Neural cell (in vitro differentiated cells): Measurements from ENCODE around the gene DLG2. TPM values are rescaled to one million over a fixed set of nuclear protein-coding genes. Genes with fewer than 3 reads are reported as not detected.

Experiments
- H2AFZ ChIP-seq: fragments of 200-600, 300-800 bp; sonication (generic), shearing (Covaris generic); 2 replicates; pipeline ENCODE4 v1.6.0; 2014; ENCODE audit warnings: low read depth, mild to moderate bottlenecking, antibody characterized with exemption, low read length, moderate library complexity
- H3F3A ChIP-seq: fragments of 200-600 bp; shearing (Covaris generic); 2 replicates; pipeline ENCODE4 v1.6.1; 2016; ENCODE audit warnings: mild to moderate bottlenecking, moderate library complexity, mixed read lengths, antibody characterized with exemption, low read length; ENCODE audit not compliant: insufficient read depth, poor library complexity, severe bottlenecking
- H3K27ac ChIP-seq: fragments of 200-600, 300-800 bp; sonication (generic), shearing (Covaris generic); 2 replicates; pipeline ENCODE4 v1.5.1; 2014; ENCODE audit warnings: mild to moderate bottlenecking, low read length, moderate library complexity
- H3K27me3 ChIP-seq: fragments of 300-800, 200-600 bp; sonication (generic), shearing (Covaris generic); 2 replicates; pipeline ENCODE4 v1.6.0; 2014; ENCODE audit warnings: mild to moderate bottlenecking, low read depth, low read length, moderate library complexity; ENCODE audit not compliant: insufficient read depth
- H3K36me3 ChIP-seq: fragments of 300-800, 200-600 bp; sonication (generic), shearing (Covaris generic); 2 replicates; pipeline ENCODE4 v1.5.1; 2014; ENCODE audit warnings: mild to moderate bottlenecking, antibody characterized with exemption, low read length, moderate library complexity; ENCODE audit not compliant: insufficient read depth
- H3K4me2 ChIP-seq: fragments of 300-800, 200-600 bp; sonication (generic), shearing (Covaris generic); 2 replicates; pipeline ENCODE4 v1.6.0; 2014; ENCODE audit warnings: mild to moderate bottlenecking, low read length
- H3K4me3 ChIP-seq: fragments of 300-800, 200-600 bp; sonication (generic), shearing (Covaris generic); 2 replicates; pipeline ENCODE4 v1.5.1; 2014; ENCODE audit warnings: mild to moderate bottlenecking, low read length, moderate library complexity
- H3K79me2 ChIP-seq: fragments of 200-600 bp; shearing (Covaris generic); replicated peaks from 2 replicates; pipeline ENCODE4 v1.6.0; 2014; ENCODE audit warnings: mild to moderate bottlenecking, low read length, moderate library complexity; ENCODE audit not compliant: insufficient read depth
- H3K9ac ChIP-seq: fragments of 300-800, 200-600 bp; sonication (generic), shearing (Covaris generic); 2 replicates; pipeline ENCODE4 v1.6.1; 2016; ENCODE audit warnings: mild to moderate bottlenecking, low read length, mixed read lengths
- H3K9me2 ChIP-seq: fragments of 200-600 bp; shearing (Covaris generic); 2 replicates; pipeline ENCODE4 v1.6.1; 2016; ENCODE audit warnings: mild to moderate bottlenecking, low read length, mixed read lengths; ENCODE audit not compliant: insufficient read depth
- H3K9me3 ChIP-seq: fragments of 200-600, 300-800 bp; sonication (generic), shearing (Covaris generic); 2 replicates; pipeline ENCODE4 v1.6.1; 2016; ENCODE audit warnings: mild to moderate bottlenecking, mixed run types, low read length, moderate library complexity, mixed read lengths
- H4K20me1 ChIP-seq: fragments of 200-600 bp; shearing (Covaris generic); 2 replicates; pipeline ENCODE4 v1.6.1; 2016; ENCODE audit warnings: mild to moderate bottlenecking, mixed run types; ENCODE audit not compliant: insufficient read depth
- EP300 ChIP-seq: fragments of 450-650 bp; conservative IDR thresholded peaks from 2 replicates; pipeline ENCODE4 v1.6.1; 2014; ENCODE audit warnings: antibody characterized with exemption, mild to moderate bottlenecking, moderate library complexity; ENCODE audit not compliant: poor library complexity, severe bottlenecking
- EZH2 ChIP-seq: fragments of 200-600, 300-800 bp; shearing (Covaris generic), sonication (generic); IDR thresholded peaks from 2 replicates; pipeline ENCODE4 v1.6.1; 2014; ENCODE audit warnings: antibody characterized with exemption, low read length, borderline replicate concordance, mild to moderate bottlenecking; ENCODE audit not compliant: insufficient read depth, poor library complexity, severe bottlenecking
- POLR2AphosphoS5 ChIP-seq: IDR thresholded peaks from 2 replicates; pipeline ENCODE4 v1.6.1; 2012
- RAD21 ChIP-seq: fragments of 450-650 bp; conservative IDR thresholded peaks from 2 replicates; pipeline ENCODE4 v1.6.1; 2014; ENCODE audit warnings: antibody characterized with exemption, mild to moderate bottlenecking, moderate library complexity
- REST ChIP-seq: IDR thresholded peaks from 2 replicates; pipeline ENCODE4 v1.6.1; 2012; ENCODE audit warnings: borderline replicate concordance
- SMC3 ChIP-seq: fragments of 450-650 bp; conservative IDR thresholded peaks from 2 replicates; pipeline ENCODE4 v1.6.1; 2014; ENCODE audit warnings: antibody characterized with exemption, mild to moderate bottlenecking, moderate library complexity; ENCODE audit not compliant: poor library complexity
- TAF1 ChIP-seq: IDR thresholded peaks from 2 replicates; pipeline ENCODE4 v1.6.1; 2012; ENCODE audit warnings: low read depth
- polyA plus RNA-seq: library from polyadenylated mRNA; depleted of rRNA; stranded (reverse); fragments of >200 nt; gene quantifications from 2 replicates; pipeline ENCODE4 v1.2.3, GENCODE V29; 2014

Gene DLG2
- polyA plus RNA-seq, 1 donor from 2014 or later = 179 TPM

GRCh38 chr11:84518631-84519183, 1108.4 kb downstream of the DLG2 start:
- H4K20me1 ChIP-seq = no peaks in the 10 kb centered on the region
- no peaks in the 10 kb centered on the region for H3K27me3 ChIP-seq
- no peak overlapping the region for H3K4me2 ChIP-seq
- no peaks in the 10 kb centered on the region for H3K9me3 ChIP-seq
- no peaks in the 10 kb centered on the region for H3K36me3 ChIP-seq
- H3F3A ChIP-seq = no peaks in the 10 kb centered on the region
- H2AFZ ChIP-seq = no peak overlapping the region
- peak overlapping the region; percentile 9 for H3K27ac ChIP-seq
- no peaks in the 10 kb centered on the region for H3K9me2 ChIP-seq
- no peaks in the 10 kb centered on the region for H3K79me2 ChIP-seq
- H3K9ac ChIP-seq = no peak overlapping the region
- TF ChIP-seq RAD21 (no peak), REST (no peak), EP300 (no peak), SMC3 (no peak), POLR2AphosphoS5 (no peak), EZH2 (no peak)
- H3K4me3 ChIP-seq = no peak overlapping the region

- H3K9me2 ChIP-seq = no peaks in the 10 kb centered on the region
- H4K20me1 ChIP-seq = no peaks in the 10 kb centered on the region
- no peak overlapping the region for H2AFZ ChIP-seq
- H3K36me3 ChIP-seq = no peaks in the 10 kb centered on the region
- no peak overlapping the region for H3K4me3 ChIP-seq
- H3K79me2 ChIP-seq = no peaks in the 10 kb centered on the region
- TF ChIP-seq SMC3 (no peak), TAF1 (no peak), RAD21 (no peak), EP300 (no peak)
- H3K9ac ChIP-seq = no peak overlapping the region
- H3K27ac ChIP-seq = no peak overlapping the region
- no peaks in the 10 kb centered on the region for H3K27me3 ChIP-seq
- H3K4me2 ChIP-seq = no peak overlapping the region
- no peaks in the 10 kb centered on the region for H3K9me3 ChIP-seq
- H3F3A ChIP-seq = no peaks in the 10 kb centered on the region
Observed at GRCh38 chr11:84514436-84514835, 1112.7 kb downstream of the DLG2 start.

- Histone ChIP-seq H3K4me3 (no peak overlapping the region), H3K27ac (no peak overlapping the region), H3K9ac (no peak overlapping the region), H3K9me3 (no peaks in the 10 kb centered on the region), H3K36me3 (no peaks in the 10 kb centered on the region), H2AFZ (no peak overlapping the region), H3K9me2 (no peaks in the 10 kb centered on the region), H3K4me2 (no peak overlapping the region), H3K27me3 (no peaks in the 10 kb centered on the region), H4K20me1 (no peaks in the 10 kb centered on the region), H3K79me2 (no peaks in the 10 kb centered on the region), H3F3A (no peaks in the 10 kb centered on the region)
- no peak for TF ChIP-seq SMC3
Observed at GRCh38 chr11:84503503-84503902, 1123.6 kb downstream of the DLG2 start.
